IMR-90 (cell line): ENCODE results near the gene PHKG2. TPM values are rescaled to one million over a fixed set of nuclear protein-coding genes. Genes with fewer than 3 reads are reported as not detected.
A peak's percentile ranks its signal among the peaks of the same experiment; 100 is the strongest.

ENCODE experiments used
- ATAC-seq: fragments of 200-7000 bp; cut with Tn5 transposase; 2 replicates; pipeline ENCODE4 v1.9.1; 2020; ENCODE audit warnings: low read depth, mild to moderate bottlenecking, moderate library complexity
- BruUV-seq: library from RNA; stranded (reverse); fragments of 400-500 nt; replicated peaks from 2 replicates; lab custom pipeline; 2021; lab: Mats Ljungman, UMichigan
- CTCF ChIA-PET: fragments of 300-600 bp; formaldehyde crosslinking; extraction: SDS; loops from one replicate; lab custom pipeline; 2021; ENCODE audit warnings: antibody characterized with exemption; lab: Yijun Ruan, JAX
- POLR2A ChIA-PET: fragments of 300-600 bp; sonication (Branson Sonifier 250); formaldehyde crosslinking; loops from one replicate; lab custom pipeline; 2022; ENCODE audit warnings: antibody characterized with exemption; ENCODE audit not compliant: unreplicated experiment; lab: Charles Lee
- DNase-seq: peaks from one replicate; pipeline ENCODE4 v3.0.0; 2013
- H2AFZ ChIP-seq: replicated peaks from 2 replicates; pipeline ENCODE3; 2013; ENCODE audit warnings: low read length, mild to moderate bottlenecking; ENCODE audit not compliant: poor library complexity
- H2AK5ac ChIP-seq: 2 replicates; pipeline ENCODE4 v1.6.1; 2013; ENCODE audit warnings: low read depth, low read length, inconsistent platforms
- H2AK9ac ChIP-seq: replicated peaks from 2 replicates; pipeline ENCODE3; 2013; ENCODE audit warnings: mild to moderate bottlenecking, low read depth, low read length, moderate library complexity; ENCODE audit not compliant: poor library complexity
- H2BK120ac ChIP-seq: 2 replicates; pipeline ENCODE4 v1.6.1; 2013; ENCODE audit warnings: low read depth, low read length, inconsistent platforms
- H2BK15ac ChIP-seq: 3 replicates; pipeline ENCODE4 v1.6.1; 2013; ENCODE audit warnings: low read depth, low read length, inconsistent platforms
- H2BK20ac ChIP-seq: 2 replicates; pipeline ENCODE4 v1.6.1; 2013; ENCODE audit warnings: low read depth, mild to moderate bottlenecking, inconsistent platforms, low read length, moderate library complexity
- H2BK5ac ChIP-seq: 2 replicates; pipeline ENCODE4 v1.6.1; 2013; ENCODE audit warnings: mild to moderate bottlenecking, low read depth, low read length, inconsistent platforms; ENCODE audit not compliant: poor library complexity, severe bottlenecking
- H3K14ac ChIP-seq: replicated peaks from 2 replicates; pipeline ENCODE4 v1.6.1; 2013; ENCODE audit warnings: low read depth, low read length, inconsistent platforms
- H3K18ac ChIP-seq: 2 replicates; pipeline ENCODE4 v1.6.1; 2013; ENCODE audit warnings: low read depth, low read length, control low read depth
- H3K23ac ChIP-seq: 2 replicates; pipeline ENCODE4 v1.6.1; 2013; ENCODE audit warnings: low read depth, low read length, inconsistent platforms
- H3K27ac ChIP-seq: 2 replicates; pipeline ENCODE4 v1.5.1; 2013; ENCODE audit warnings: mild to moderate bottlenecking, control low read depth, low read length; ENCODE audit not compliant: insufficient read depth
- H3K27me3 ChIP-seq: 2 replicates; pipeline ENCODE4 v1.6.1; 2013; ENCODE audit warnings: low read length; ENCODE audit not compliant: control insufficient read depth, insufficient read depth
- H3K36me3 ChIP-seq: 2 replicates; pipeline ENCODE4 v1.6.1; 2013; ENCODE audit warnings: low read length, mixed read lengths; ENCODE audit not compliant: control insufficient read depth, insufficient read depth
- H3K4ac ChIP-seq: 2 replicates; pipeline ENCODE4 v1.6.1; 2013; ENCODE audit warnings: low read depth, low read length, inconsistent platforms
- H3K4me1 ChIP-seq: 2 replicates; pipeline ENCODE4 v1.6.1; 2013; ENCODE audit warnings: low read length, mixed read lengths; ENCODE audit not compliant: control insufficient read depth, insufficient read depth
- H3K4me2 ChIP-seq: 2 replicates; pipeline ENCODE4 v1.6.1; 2013; ENCODE audit warnings: low read depth, mild to moderate bottlenecking, control low read depth, low read length, moderate library complexity
- H3K4me3 ChIP-seq: 2 replicates; pipeline ENCODE4 v1.5.1; 2013; ENCODE audit warnings: low read depth, mild to moderate bottlenecking, control low read depth, low read length, moderate library complexity; ENCODE audit not compliant: insufficient read depth
- H3K56ac ChIP-seq: 2 replicates; pipeline ENCODE4 v1.6.1; 2013; ENCODE audit warnings: low read length, inconsistent platforms; ENCODE audit not compliant: insufficient read depth; ENCODE audit errors: extremely low read depth
- H3K79me1 ChIP-seq, 2 experiments: 2 replicates each; pipeline ENCODE4 v1.6.1; 2013; ENCODE audit warnings: low read length in 2 of 2, inconsistent platforms in 1 of 2, low read depth in 1 of 2
- H3K9ac ChIP-seq: 2 replicates; pipeline ENCODE4 v1.6.1; 2013; ENCODE audit warnings: low read depth, low read length, control low read depth
- H3K9me1 ChIP-seq: 2 replicates; pipeline ENCODE4 v1.6.1; 2013; ENCODE audit warnings: low read length, inconsistent platforms; ENCODE audit not compliant: insufficient read depth
- H3K9me3 ChIP-seq: 2 replicates; pipeline ENCODE4 v1.6.1; 2013; ENCODE audit warnings: low read length; ENCODE audit not compliant: control insufficient read depth, insufficient read depth
- H4K20me1 ChIP-seq: 2 replicates; pipeline ENCODE4 v1.6.1; 2013; ENCODE audit warnings: low read length, inconsistent platforms; ENCODE audit not compliant: insufficient read depth
- H4K5ac ChIP-seq: 2 replicates; pipeline ENCODE4 v1.6.1; 2013; ENCODE audit warnings: mild to moderate bottlenecking, low read depth, low read length, control low read depth
- H4K8ac ChIP-seq, 2 experiments: 2 replicates each; pipeline ENCODE4 v1.6.1; 2013; ENCODE audit warnings: low read depth in 2 of 2, low read length in 2 of 2, control low read depth in 1 of 2, inconsistent platforms in 1 of 2
- H4K91ac ChIP-seq: 2 replicates; pipeline ENCODE4 v1.6.1; 2013; ENCODE audit warnings: low read depth, low read length, inconsistent platforms; ENCODE audit not compliant: insufficient read depth
- BHLHE40 ChIP-seq: fragments of 150-350 bp; IDR thresholded peaks from 2 replicates; pipeline ENCODE4 v1.6.1; 2016; ENCODE audit warnings: mild to moderate bottlenecking, low read depth, low read length
- CTCF ChIP-seq: conservative IDR thresholded peaks from 2 replicates; pipeline ENCODE4 v1.5.1; 2012; ENCODE audit warnings: mild to moderate bottlenecking, low read depth, low read length, improper control_type of control experiment
- ELK1 ChIP-seq: fragments of 150-350 bp; IDR thresholded peaks from 2 replicates; pipeline ENCODE4 v1.6.1; 2016; ENCODE audit warnings: low read depth, mild to moderate bottlenecking, low read length, moderate library complexity, borderline replicate concordance
- FOS ChIP-seq: fragments of 150-350 bp; IDR thresholded peaks from 2 replicates; pipeline ENCODE4 v1.6.1; 2016; ENCODE audit warnings: low read depth, low read length
- MAFK ChIP-seq: IDR thresholded peaks from 2 replicates; pipeline ENCODE4 v1.6.1; 2012; ENCODE audit warnings: low read depth, low read length, improper control_type of control experiment
- MXI1 ChIP-seq: IDR thresholded peaks from 2 replicates; pipeline ENCODE4 v1.6.1; 2012; ENCODE audit warnings: low read depth, mild to moderate bottlenecking, low read length, moderate library complexity, borderline replicate concordance
- RCOR1 ChIP-seq: IDR thresholded peaks from 2 replicates; pipeline ENCODE4 v1.6.1; 2012; ENCODE audit warnings: mild to moderate bottlenecking, low read length, improper control_type of control experiment; ENCODE audit not compliant: insufficient replicate concordance
- RFX5 ChIP-seq: IDR thresholded peaks from 2 replicates; pipeline ENCODE4 v1.8.0; 2012; ENCODE audit warnings: low read depth, mild to moderate bottlenecking, low read length, moderate library complexity
- WGBS, 2 experiments: methylation state at CpG; one replicate each; pipeline versions ENCODE4 v1.1.5 to v1.1.7; 2013; ENCODE audit warnings: missing lambda C conversion rate in 2 of 2; ENCODE audit not compliant: insufficient read length in 1 of 2; ENCODE audit errors: extremely low coverage in 2 of 2; 5-methylcytosine and 5-hydroxymethylcytosine counted together
- dilution Hi-C: fragments of 300-500 bp; cut with HindIII; formaldehyde crosslinking; loops from one replicate; pipeline ENCODE4 v1.14.3; 2018; ENCODE audit warnings: low sequenced_read_pairs; ENCODE audit not compliant: unreplicated experiment
- in situ Hi-C: fragments of 300-500 bp; cut with MboI; formaldehyde crosslinking; loops from 3 replicates; pipeline ENCODE4 v1.14.3; 2019; ENCODE audit warnings: low sequenced_read_pairs, inconsistent platforms, mixed read lengths
- intact Hi-C: fragments of 100-400 bp; cut with micrococcal nuclease; formaldehyde crosslinking; loops from 2 replicates; pipeline ENCODE4 v1.10.0; 2022
- polyA plus RNA-seq, 3 experiments: library from polyadenylated mRNA; depleted of rRNA; stranded (reverse); fragments of >200 nt; gene quantifications; 2 replicates each; pipeline ENCODE4 v1.2.3, GENCODE V29; 2012; ENCODE audit warnings: low replicate concordance in 1 of 3
- total RNA-seq: library from RNA; depleted of rRNA; stranded (reverse); fragments of >200 nt; gene quantifications from 2 replicates; pipeline ENCODE4 v1.2.3, GENCODE V29; 2012
- TF ChIP-seq, protein P1 (sequence below): fragments of 150-350 bp; IDR thresholded peaks from 2 replicates; pipeline ENCODE4 v1.6.1; 2017; ENCODE audit warnings: mild to moderate bottlenecking, antibody characterized with exemption, low read length, low read depth

PHKG2 gene
- total and polyA plus RNA-seq, 2 of the 4 experiments (the other 2 are of a cell fraction): 26.0 to 38.9 TPM

DNA sequence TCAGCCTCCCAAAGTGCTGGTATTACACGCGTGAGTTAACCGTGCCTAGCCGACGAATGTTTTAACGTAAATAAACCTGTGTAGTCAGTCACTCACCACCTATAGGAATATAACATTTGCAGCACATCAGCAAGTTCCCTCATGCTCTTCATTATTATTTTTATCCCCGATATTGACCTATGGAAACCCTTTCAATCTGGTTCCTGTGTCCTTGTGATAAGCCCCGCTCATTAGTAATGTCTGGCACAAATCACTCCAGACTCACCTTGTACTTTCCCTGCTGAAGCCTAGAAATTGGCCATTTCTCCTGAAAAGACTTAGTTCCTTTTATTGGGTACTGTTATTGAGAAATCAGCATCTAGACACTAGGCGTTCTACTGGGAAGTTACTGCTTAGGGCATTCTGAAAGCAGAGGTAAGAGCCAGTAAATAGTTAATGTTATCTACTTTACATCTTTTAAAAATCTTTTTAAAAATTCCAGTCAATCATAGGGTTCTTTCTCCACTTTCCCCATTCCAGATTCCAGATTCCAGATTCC is 1.5 kb upstream of the PHKG2 start:
- H3K56ac ChIP-seq: no peak overlapping the region; the same call in 1 of the 2 replicates
- no peak overlapping the region for H2BK5ac ChIP-seq
- TF ChIP-seq RCOR1 (no peak), BHLHE40 (no peak), MXI1 (no peak), ELK1 (no peak), RFX5 (no peak), FOS (no peak), CTCF (no peak), MAFK (no peak)
- TF ChIP-seq, protein P1, sequence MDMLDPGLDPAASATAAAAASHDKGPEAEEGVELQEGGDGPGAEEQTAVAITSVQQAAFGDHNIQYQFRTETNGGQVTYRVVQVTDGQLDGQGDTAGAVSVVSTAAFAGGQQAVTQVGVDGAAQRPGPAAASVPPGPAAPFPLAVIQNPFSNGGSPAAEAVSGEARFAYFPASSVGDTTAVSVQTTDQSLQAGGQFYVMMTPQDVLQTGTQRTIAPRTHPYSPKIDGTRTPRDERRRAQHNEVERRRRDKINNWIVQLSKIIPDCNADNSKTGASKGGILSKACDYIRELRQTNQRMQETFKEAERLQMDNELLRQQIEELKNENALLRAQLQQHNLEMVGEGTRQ: no peak
- no peak overlapping the region for H4K5ac ChIP-seq
- no peak overlapping the region for H3K9ac ChIP-seq
- no peak overlapping the region for H3K4me3 ChIP-seq
- CTCF ChIA-PET: no interaction called here
- no peak overlapping the region for H3K23ac ChIP-seq
- POLR2A ChIA-PET: no interaction called here
- dilution Hi-C loops: no loop called here
- peaks cover 30 to 46% of the 10 kb centered on the region in 2 experiments for H3K79me1 ChIP-seq
- no peak overlapping the region for H3K27ac ChIP-seq
- peaks cover under 1% of the 10 kb centered on the region; the same call in 1 of the 2 replicates for H3K4me1 ChIP-seq
- H3K18ac ChIP-seq: no peak overlapping the region
- ATAC-seq: no peak
- H3K36me3 ChIP-seq: peaks cover 20% of the 10 kb centered on the region
- no peak overlapping the region for H2AFZ ChIP-seq
- H3K9me3 ChIP-seq: no peaks in the 10 kb centered on the region
- H2AK9ac ChIP-seq: no peak overlapping the region
- no peak overlapping the region for H3K14ac ChIP-seq
- no peak overlapping the region for H4K8ac ChIP-seq
- H3K4ac ChIP-seq: no peak overlapping the region
- peaks cover 2% of the 10 kb centered on the region; the same call in 1 of the 2 replicates for H4K20me1 ChIP-seq
- no peaks in the 10 kb centered on the region for H3K27me3 ChIP-seq
- WGBS, 2 experiments: 89% methylated on average over 3 of the region's 9 CpGs; no CpG with 5 or more reads in 1 of the 2 experiments
- in situ Hi-C loops: no loop called here
- 0 out of 2 replicates have a peak overlapping the region, but pooled peaks have one; percentile 4 for H2AK5ac ChIP-seq
- peaks cover 17% of the 10 kb centered on the region for H3K9me1 ChIP-seq
- DNase-seq: no peak
- no peak overlapping the region for H2BK120ac ChIP-seq
- no TSS peak for BruUV-seq
- intact Hi-C loops: no loop called here
- no peak overlapping the region for H2BK15ac ChIP-seq
- H4K91ac ChIP-seq: no peak overlapping the region
- H3K4me2 ChIP-seq: no peak overlapping the region
- no peak overlapping the region for H2BK20ac ChIP-seq
